ENCODE results near the gene ITPR1.

ITPR1 gene

DNA sequence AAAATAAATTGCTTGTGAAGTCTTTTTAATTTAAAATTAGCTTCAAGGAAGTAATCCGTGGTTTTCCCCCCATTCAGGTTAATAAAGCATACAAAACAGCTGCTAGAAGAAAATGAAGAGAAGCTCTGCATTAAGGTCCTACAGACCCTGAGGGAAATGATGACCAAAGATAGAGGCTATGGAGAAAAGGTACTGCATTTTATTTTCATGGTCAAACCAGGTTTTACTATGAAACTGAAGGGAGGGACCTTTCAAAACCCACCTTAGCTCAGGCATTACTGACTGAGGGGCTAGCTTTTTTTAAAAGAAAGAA, 218.5 kb downstream of the ITPR1 start:
- no peak for DNase-seq (ENCODE audit: extremely low read depth, low read depth)
- TF ChIP-seq, protein P1, sequence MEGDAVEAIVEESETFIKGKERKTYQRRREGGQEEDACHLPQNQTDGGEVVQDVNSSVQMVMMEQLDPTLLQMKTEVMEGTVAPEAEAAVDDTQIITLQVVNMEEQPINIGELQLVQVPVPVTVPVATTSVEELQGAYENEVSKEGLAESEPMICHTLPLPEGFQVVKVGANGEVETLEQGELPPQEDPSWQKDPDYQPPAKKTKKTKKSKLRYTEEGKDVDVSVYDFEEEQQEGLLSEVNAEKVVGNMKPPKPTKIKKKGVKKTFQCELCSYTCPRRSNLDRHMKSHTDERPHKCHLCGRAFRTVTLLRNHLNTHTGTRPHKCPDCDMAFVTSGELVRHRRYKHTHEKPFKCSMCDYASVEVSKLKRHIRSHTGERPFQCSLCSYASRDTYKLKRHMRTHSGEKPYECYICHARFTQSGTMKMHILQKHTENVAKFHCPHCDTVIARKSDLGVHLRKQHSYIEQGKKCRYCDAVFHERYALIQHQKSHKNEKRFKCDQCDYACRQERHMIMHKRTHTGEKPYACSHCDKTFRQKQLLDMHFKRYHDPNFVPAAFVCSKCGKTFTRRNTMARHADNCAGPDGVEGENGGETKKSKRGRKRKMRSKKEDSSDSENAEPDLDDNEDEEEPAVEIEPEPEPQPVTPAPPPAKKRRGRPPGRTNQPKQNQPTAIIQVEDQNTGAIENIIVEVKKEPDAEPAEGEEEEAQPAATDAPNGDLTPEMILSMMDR (IDR thresholded peaks at IDR 0.05; ENCODE audit: low read depth, low read length) = no peak

DNA sequence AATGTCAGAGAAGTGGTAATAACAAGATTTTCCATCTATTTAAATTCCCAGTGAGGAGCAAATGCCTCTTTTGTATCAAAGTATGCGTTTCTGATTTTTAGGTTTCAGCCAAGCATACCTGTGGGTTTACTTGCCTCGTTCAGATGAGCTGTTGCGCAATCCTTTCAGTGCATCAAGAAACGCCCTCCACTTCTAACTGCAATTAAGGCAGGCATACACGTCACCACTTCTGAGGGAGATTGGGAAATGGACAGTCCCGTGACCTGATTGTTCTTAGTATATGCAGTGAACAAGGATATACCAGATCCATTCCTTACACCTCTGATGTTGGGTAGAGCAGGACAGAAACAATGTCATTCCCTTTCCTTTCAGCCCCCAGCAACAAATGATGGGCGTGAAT, 219.0 kb downstream of the ITPR1 start:
- no peak for DNase-seq (ENCODE audit: extremely low read depth, low read depth)

DNA sequence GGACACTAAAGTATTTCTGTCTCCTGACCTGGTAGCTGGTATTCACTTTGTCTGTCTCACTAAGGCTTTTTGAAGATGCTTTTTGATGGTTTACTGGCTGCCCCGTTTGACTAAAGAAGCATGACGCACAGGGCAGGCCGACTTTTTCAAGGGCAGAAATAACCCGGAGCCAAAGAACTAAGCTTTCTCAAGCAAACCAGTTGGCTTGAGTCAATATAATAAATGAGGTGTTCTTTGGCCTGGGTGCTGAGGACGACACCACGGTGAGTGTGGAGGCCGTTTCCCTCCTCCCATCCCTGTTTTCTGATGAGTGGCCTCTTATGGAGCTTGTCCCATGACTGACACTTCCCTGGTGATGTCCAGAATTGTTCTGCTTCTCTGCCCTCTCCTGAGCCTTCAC, 220.9 kb downstream of the ITPR1 start:
- TF ChIP-seq, protein P1 (IDR thresholded peaks at IDR 0.05; ENCODE audit: low read depth, low read length) = no peak
- no peak for DNase-seq (ENCODE audit: extremely low read depth, low read depth)

More for the DNA sequence above, 219.0 kb downstream of the ITPR1 start:
- TF ChIP-seq, protein P1 (IDR thresholded peaks at IDR 0.05; ENCODE audit: low read depth, low read length) = no peak

DNA sequence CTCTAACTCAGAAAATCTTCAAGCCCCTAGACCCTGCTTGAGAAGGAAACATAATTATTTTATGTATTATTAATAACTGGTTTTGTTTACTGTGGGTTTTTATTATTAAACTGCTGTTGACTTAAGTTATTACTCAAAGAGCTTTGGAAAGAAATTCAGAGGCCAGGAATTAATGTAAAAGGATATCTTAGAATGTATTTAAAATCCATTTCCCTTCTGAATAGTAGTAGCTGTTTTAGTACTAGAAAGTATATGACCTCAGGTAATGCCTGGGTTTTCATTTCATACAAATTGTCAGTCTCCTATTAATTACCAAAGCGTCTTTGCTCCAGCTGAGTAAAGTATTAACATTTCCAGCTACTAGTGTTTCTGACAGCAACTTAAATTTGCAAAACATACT, 223.1 kb downstream of the ITPR1 start:
- no peak for DNase-seq (ENCODE audit: extremely low read depth, low read depth)
- TF ChIP-seq, protein P1 (IDR thresholded peaks at IDR 0.05; ENCODE audit: low read depth, low read length) = no peak

DNA sequence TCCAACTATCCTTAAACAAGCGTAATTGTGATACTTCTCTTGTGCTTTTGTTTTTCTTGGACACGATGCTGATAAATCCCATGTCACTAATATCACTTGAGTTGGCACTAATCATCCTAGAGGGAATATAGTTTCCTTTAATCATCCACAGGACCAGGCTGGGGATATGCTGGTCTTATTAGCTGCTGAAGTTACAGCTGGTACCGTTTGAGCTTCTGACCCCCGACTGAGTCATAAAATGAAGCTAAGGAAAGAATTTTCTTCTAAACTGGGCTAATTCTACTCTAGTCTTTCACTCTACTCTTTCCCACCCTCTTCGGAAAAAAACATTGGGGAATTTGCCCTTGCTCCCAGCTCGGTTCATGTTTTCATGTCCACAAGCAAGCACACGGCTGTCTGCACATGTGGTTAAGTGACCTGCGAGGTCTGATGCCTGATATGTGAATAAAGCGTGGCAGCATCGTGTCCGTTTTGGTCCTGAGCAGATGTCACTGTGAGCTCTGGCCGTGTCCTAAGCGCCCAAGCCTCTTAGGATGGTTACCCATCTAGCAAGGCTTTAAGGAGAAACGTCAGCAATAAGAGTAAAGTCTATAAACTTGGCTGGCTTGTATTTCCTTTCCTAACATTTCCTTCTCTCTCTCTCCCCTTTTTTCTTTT, 223.7 kb downstream of the ITPR1 start:
- TF ChIP-seq, protein P1 (IDR thresholded peaks at IDR 0.05; ENCODE audit: low read depth, low read length) = no peak
- DNase-seq (ENCODE audit: extremely low read depth, low read depth) = peak; percentile 68

DNA sequence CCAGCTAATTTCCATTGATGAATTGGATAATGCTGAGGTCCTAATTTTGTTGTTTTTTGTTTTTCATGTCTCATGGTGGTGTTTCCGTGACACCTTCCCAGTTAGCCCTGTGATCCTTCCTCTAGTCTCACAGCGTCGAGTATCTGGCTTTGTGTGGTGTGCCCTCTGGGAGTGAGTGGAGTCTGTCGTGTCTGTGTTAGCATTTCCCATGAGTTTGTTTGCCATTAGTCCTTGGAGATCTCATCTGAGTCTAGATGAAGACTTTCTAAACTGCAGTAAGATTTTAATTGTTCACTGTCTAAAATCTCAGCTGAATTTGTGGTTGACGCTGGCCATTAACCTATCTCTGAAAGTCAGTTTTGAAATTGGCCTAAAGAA, 224.2 kb downstream of the ITPR1 start:
- DNase-seq (ENCODE audit: extremely low read depth, low read depth) = no peak
- TF ChIP-seq, protein P1 (IDR thresholded peaks at IDR 0.05; ENCODE audit: low read depth, low read length) = no peak

DNA sequence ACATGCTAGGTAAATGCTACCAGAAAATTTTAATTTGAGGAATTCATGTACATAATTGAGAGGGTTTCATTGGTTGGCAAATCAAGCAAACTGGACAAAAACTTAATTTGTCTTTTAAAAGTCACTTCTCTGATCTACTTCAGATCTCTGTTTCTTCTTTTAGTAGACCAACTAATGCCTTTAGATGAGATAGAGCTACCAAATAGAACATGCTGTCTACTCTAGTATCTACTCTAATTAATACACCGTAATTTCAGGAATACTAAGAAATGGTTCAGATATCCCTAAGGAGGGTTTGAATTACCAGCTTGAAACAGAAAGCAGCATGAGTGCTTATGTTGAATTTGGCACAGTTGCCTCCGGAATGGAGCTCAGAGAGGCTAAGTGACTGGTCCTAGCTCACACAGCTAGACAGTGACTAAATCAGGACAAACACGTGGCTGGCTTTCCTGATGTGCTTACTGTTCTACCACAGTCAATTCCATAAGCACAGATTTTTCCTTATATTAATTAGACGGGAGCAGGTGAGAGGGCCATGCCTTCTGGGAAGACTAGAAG, 225.1 kb downstream of the ITPR1 start:
- TF ChIP-seq, protein P1 (IDR thresholded peaks at IDR 0.05; ENCODE audit: low read depth, low read length) = no peak
- DNase-seq (ENCODE audit: extremely low read depth, low read depth) = no peak
